ENCODE measurements around the gene SERGEF. TPM values are rescaled to one million over a fixed set of nuclear protein-coding genes. Genes with fewer than 3 reads are reported as not detected.

SERGEF gene
- total RNA-seq, 1 experiment from 2014 or later: 26.1 TPM

DNA sequence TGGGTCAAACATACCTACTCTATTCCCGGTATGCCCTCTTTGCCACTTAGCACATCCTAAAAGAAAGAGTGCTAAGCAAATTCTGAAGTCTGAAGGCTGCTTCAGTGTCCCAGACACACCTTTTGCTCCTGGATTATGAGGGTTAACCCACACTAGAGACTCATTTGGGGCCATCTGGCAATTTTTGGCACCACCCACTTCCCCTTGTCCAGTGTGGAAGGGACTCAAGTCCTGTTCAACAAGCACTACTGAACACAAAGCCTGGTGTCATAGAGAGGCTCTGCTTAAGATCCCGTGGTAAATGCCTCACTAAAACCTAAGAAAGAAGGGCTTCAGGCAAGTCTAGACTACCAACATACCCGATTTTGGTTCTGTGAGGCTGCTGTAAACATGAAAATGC lies 85.8 kb downstream of the SERGEF start:
- Mint-ChIP-seq H3K27me3 (ENCODE audit: insufficient read depth, unreplicated experiment) (no peaks in the 10 kb centered on the region), H3K9me3 (ENCODE audit: unreplicated experiment) (no peaks in the 10 kb centered on the region), H3K4me1 (ENCODE audit: insufficient read depth, unreplicated experiment) (peaks cover 4% of the 10 kb centered on the region), H3K27ac (ENCODE audit: low read depth, unreplicated experiment) (no peak overlapping the region), H3K4me3 (ENCODE audit: unreplicated experiment) (no peak overlapping the region), H3K36me3 (ENCODE audit: insufficient read depth, unreplicated experiment) (no peaks in the 10 kb centered on the region)
- DNase-seq (ENCODE audit: unreplicated experiment): no peak
- ChIA-PET POLR2A (no interaction called here), CTCF (no interaction called here)
- BruUV-seq (replicated peaks): no TSS peak
- TF ChIP-seq, protein P1, sequence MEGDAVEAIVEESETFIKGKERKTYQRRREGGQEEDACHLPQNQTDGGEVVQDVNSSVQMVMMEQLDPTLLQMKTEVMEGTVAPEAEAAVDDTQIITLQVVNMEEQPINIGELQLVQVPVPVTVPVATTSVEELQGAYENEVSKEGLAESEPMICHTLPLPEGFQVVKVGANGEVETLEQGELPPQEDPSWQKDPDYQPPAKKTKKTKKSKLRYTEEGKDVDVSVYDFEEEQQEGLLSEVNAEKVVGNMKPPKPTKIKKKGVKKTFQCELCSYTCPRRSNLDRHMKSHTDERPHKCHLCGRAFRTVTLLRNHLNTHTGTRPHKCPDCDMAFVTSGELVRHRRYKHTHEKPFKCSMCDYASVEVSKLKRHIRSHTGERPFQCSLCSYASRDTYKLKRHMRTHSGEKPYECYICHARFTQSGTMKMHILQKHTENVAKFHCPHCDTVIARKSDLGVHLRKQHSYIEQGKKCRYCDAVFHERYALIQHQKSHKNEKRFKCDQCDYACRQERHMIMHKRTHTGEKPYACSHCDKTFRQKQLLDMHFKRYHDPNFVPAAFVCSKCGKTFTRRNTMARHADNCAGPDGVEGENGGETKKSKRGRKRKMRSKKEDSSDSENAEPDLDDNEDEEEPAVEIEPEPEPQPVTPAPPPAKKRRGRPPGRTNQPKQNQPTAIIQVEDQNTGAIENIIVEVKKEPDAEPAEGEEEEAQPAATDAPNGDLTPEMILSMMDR (IDR thresholded peaks at IDR 0.05; ENCODE audit: unreplicated experiment): no peak
- intact Hi-C loops (cut with micrococcal nuclease): no loop called here

DNA sequence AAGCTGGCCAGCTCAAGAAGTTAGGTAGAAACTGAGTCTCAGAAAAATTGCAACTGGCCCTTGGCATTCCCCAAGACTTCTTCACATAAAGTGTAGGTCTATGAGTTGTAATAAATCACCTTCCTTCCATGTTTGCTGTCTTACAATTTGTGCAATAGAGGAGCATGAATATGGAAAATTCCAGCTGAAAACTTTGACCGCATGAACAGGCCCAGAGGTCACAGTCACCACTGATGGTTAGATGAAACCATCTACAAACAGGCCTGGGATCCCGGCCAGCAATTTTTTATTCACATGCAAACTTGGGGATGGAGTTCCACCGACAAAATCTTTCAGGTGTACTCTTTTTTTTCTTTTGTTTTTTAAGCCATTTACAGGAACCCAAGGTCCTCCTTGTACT lies 88.1 kb downstream of the SERGEF start:
- BruUV-seq (replicated peaks): no TSS peak
- POLR2A ChIA-PET: interaction anchor here (0.6 kb wide), 1 partner anchor 19 kb away, joined by 3 read pairs; no protein-coding TSS in a partner anchor
- Mint-ChIP-seq H3K4me3 (ENCODE audit: unreplicated experiment) (no peak overlapping the region), H3K36me3 (ENCODE audit: insufficient read depth, unreplicated experiment) (no peaks in the 10 kb centered on the region), H3K9me3 (ENCODE audit: unreplicated experiment) (no peaks in the 10 kb centered on the region), H3K27ac (ENCODE audit: low read depth, unreplicated experiment) (no peak overlapping the region), H3K4me1 (ENCODE audit: insufficient read depth, unreplicated experiment) (peaks cover 13% of the 10 kb centered on the region), H3K27me3 (ENCODE audit: insufficient read depth, unreplicated experiment) (no peaks in the 10 kb centered on the region)
- intact Hi-C loops (cut with micrococcal nuclease): no loop called here
- TF ChIP-seq, protein P1 (IDR thresholded peaks at IDR 0.05; ENCODE audit: unreplicated experiment): no peak
- CTCF ChIA-PET: interaction anchor here (1.4 kb wide), 1 partner anchor 26 kb away, joined by 3 read pairs; no protein-coding TSS in a partner anchor
- DNase-seq (ENCODE audit: unreplicated experiment): no peak

DNA sequence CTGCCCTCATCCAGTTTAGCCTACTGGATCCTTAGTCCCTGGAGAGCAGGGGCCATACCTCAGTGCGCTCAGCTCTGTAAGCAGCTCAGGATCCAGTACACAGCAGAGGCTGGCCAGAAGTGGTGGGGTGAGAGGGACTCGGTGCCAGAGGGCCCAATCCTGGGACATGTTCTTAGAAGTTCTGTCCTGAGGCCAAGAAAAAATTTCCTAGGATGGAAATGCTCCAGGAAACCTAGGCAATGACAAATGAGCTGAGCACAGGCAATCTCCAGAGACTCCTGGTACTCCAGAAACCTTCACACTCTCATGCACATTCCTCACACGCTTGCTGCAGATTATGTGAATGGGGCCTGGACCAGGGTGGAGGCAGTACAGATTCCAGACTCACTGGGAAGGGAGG lies 89.6 kb downstream of the SERGEF start:
- Mint-ChIP-seq H3K4me3 (ENCODE audit: unreplicated experiment) (no peak overlapping the region), H3K36me3 (ENCODE audit: insufficient read depth, unreplicated experiment) (no peaks in the 10 kb centered on the region)

DNA sequence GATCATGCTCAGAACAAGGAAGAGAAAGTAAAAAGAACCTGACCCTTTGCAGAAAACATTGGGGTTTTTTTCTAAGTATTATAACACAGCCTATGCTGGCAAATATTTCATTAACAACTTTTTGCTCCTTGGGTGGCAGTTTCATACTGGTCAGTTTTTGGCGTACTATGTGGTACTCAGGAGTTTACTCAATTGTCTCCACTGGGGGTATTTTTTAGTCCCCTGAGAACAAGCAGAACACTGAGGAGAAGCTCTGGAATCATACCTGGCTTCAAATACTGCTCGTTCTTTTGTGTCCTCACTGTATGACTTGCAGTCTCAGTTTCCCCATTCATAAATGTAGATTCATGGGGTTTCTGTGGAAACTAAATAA lies 90.4 kb downstream of the SERGEF start:
- H3K4me1 Mint-ChIP-seq (ENCODE audit: insufficient read depth, unreplicated experiment): peaks cover 13% of the 10 kb centered on the region
- H3K4me3 Mint-ChIP-seq (ENCODE audit: unreplicated experiment): no peak overlapping the region
- peak overlapping the region; percentile 44 for H3K27ac Mint-ChIP-seq (ENCODE audit: low read depth, unreplicated experiment)
- intact Hi-C loops (cut with micrococcal nuclease): no loop called here
- no peaks in the 10 kb centered on the region for H3K36me3 Mint-ChIP-seq (ENCODE audit: insufficient read depth, unreplicated experiment)
- DNase-seq (ENCODE audit: unreplicated experiment): no peak
- H3K27me3 Mint-ChIP-seq (ENCODE audit: insufficient read depth, unreplicated experiment): no peaks in the 10 kb centered on the region
- ChIA-PET POLR2A (interaction anchor here (1.2 kb wide), 1 partner anchor 49 kb away, joined by 3 read pairs; no protein-coding TSS in a partner anchor), CTCF (interaction anchor here (0.6 to 3.1 kb wide), 7 partner anchors 9 to 381 kb away, joined by 3 to 8 read pairs (median 4); no protein-coding TSS in a partner anchor)
- BruUV-seq (replicated peaks): no TSS peak
- TF ChIP-seq, protein P1 (IDR thresholded peaks at IDR 0.05; ENCODE audit: unreplicated experiment): no peak
- H3K9me3 Mint-ChIP-seq (ENCODE audit: unreplicated experiment): no peaks in the 10 kb centered on the region

More for the DNA sequence above, 89.6 kb downstream of the SERGEF start:
- CTCF ChIA-PET: interaction anchor here (0.6 to 3.1 kb wide), 7 partner anchors 9 to 192 kb away, joined by 3 to 8 read pairs (median 4); no protein-coding TSS in a partner anchor
- peak overlapping the region; percentile 44 for H3K27ac Mint-ChIP-seq (ENCODE audit: low read depth, unreplicated experiment)
- TF ChIP-seq, protein P1 (IDR thresholded peaks at IDR 0.05; ENCODE audit: unreplicated experiment): no peak
- H3K4me1 Mint-ChIP-seq (ENCODE audit: insufficient read depth, unreplicated experiment): peaks cover 13% of the 10 kb centered on the region
- no peaks in the 10 kb centered on the region for H3K27me3 Mint-ChIP-seq (ENCODE audit: insufficient read depth, unreplicated experiment)
- H3K9me3 Mint-ChIP-seq (ENCODE audit: unreplicated experiment): no peaks in the 10 kb centered on the region
- intact Hi-C loops (cut with micrococcal nuclease): no loop called here
- POLR2A ChIA-PET: interaction anchor here (1.2 kb wide), 1 partner anchor 50 kb away, joined by 3 read pairs; no protein-coding TSS in a partner anchor
- no peak for DNase-seq (ENCODE audit: unreplicated experiment)
- no TSS peak for BruUV-seq (replicated peaks)
